Thyroid gland (tissue), 4 donors: ENCODE results near the gene MAGI3. TPM values are rescaled to one million over a fixed set of nuclear protein-coding genes. Genes with fewer than 3 reads are reported as not detected.

Source experiments
- DNase-seq, 2 donors: peaks; one replicate each; pipeline ENCODE4 v3.0.0-alpha.2; 2019
- H3K27ac ChIP-seq, 3 donors: fragments of 200-600 bp; sonication (generic); 1 replicate in 2 of 3; 2 replicates in 1 of 3; pipeline ENCODE4 v1.5.1; 2016 to 2019; ENCODE audit warnings: mild to moderate bottlenecking in 1 of 3, moderate library complexity in 1 of 3
- H3K27me3 ChIP-seq: fragments of 200-600 bp; sonication (generic); one replicate; pipeline ENCODE4 v1.5.1; 2019
- H3K36me3 ChIP-seq, 2 donors: fragments of 200-600 bp; sonication (generic); one replicate each; pipeline ENCODE4 v1.5.1; 2016 to 2019
- H3K4me1 ChIP-seq, 2 donors: fragments of 200-600 bp; sonication (generic); one replicate each; pipeline ENCODE4 v1.5.1; 2017 to 2019
- H3K4me3 ChIP-seq, 3 donors: fragments of 200-600 bp; sonication (generic); replicated peaks in 1 of 3; 1 replicate in 2 of 3; 2 replicates in 1 of 3; pipeline ENCODE4 v1.5.1; 2016; ENCODE audit warnings: mild to moderate bottlenecking in 1 of 3
- H3K9me3 ChIP-seq: fragments of 200-600 bp; sonication (generic); one replicate; pipeline ENCODE4 v1.5.1; 2017
- CTCF ChIP-seq, 6 experiments: fragments of 200-600 bp in 3 of 6; fragments of 450-650 bp in 3 of 6; sonication (generic) in 3 of 6; IDR thresholded peaks; one replicate each; pipeline ENCODE4 v1.5.1; 2016 to 2019; ENCODE audit warnings: antibody characterized with exemption in 6 of 6, mild to moderate bottlenecking in 2 of 6, inconsistent platforms in 1 of 6, moderate library complexity in 1 of 6
- POLR2A ChIP-seq, 2 donors: fragments of 450-650 bp; IDR thresholded peaks; one replicate each; pipeline ENCODE4 v1.6.1; 2017; ENCODE audit warnings: antibody characterized with exemption in 2 of 2, mild to moderate bottlenecking in 2 of 2, moderate library complexity in 1 of 2
- WGBS, 2 donors: methylation state at CpG; one replicate each; pipeline ENCODE4 v1.1.5; 2017; 5-methylcytosine and 5-hydroxymethylcytosine counted together
- intact Hi-C: fragments of 100-400 bp; cut with DNase I; formaldehyde crosslinking; loops from one replicate; pipeline ENCODE4 v1.15.1; 2023
- total RNA-seq, 4 donors: library from RNA; depleted of rRNA; stranded (reverse); fragments of >200 nt; gene quantifications; one replicate each; pipeline ENCODE4 v1.2.3, GENCODE V29; 2016

The MAGI3 gene
- total RNA-seq, 4 donors from 2014 or later, result 52.9 to 91.0 (median 61.9) TPM

- TF ChIP-seq CTCF (IDR thresholded peaks at IDR 0.05), result no peak
- no peak for TF ChIP-seq POLR2A (IDR thresholded peaks at IDR 0.05)
- intact Hi-C loops, result no loop called here
- Histone ChIP-seq H3K27me3 (no peaks in the 10 kb centered on the region), H3K27ac (no peak overlapping the region), H3K4me1 (no peaks in the 10 kb centered on the region), H3K9me3 (no peaks in the 10 kb centered on the region), H3K4me3 (no peak overlapping the region), H3K36me3 (peaks cover 2 to 12% of the 10 kb centered on the region in 2 donors)
- no peak for DNase-seq
- WGBS, 2 donors, result 97 to 98% methylated on average over 1 of the region's 1 CpG
Observed at GRCh38 chr1:113647164-113647563, 256.8 kb downstream of the MAGI3 start.

- Histone ChIP-seq H3K4me1 (no peaks in the 10 kb centered on the region), H3K27me3 (no peaks in the 10 kb centered on the region), H3K36me3 (peaks cover 0 to 12% of the 10 kb centered on the region in 2 donors), H3K27ac (no peak overlapping the region), H3K4me3 (no peak overlapping the region), H3K9me3 (no peaks in the 10 kb centered on the region)
- intact Hi-C loops, result no loop called here
- no peak for DNase-seq
- no peak for TF ChIP-seq CTCF (IDR thresholded peaks at IDR 0.05)
- TF ChIP-seq POLR2A (IDR thresholded peaks at IDR 0.05), result no peak
Observed at GRCh38 chr1:113648478-113648877, 258.2 kb downstream of the MAGI3 start.

GRCh38 chr1:113652771-113653170 lies 262.5 kb downstream of the MAGI3 start:
- H3K9me3 ChIP-seq, result no peaks in the 10 kb centered on the region
- intact Hi-C loops, result no loop called here
- DNase-seq, result no peak
- no peaks in the 10 kb centered on the region for H3K4me1 ChIP-seq
- no peak overlapping the region for H3K4me3 ChIP-seq
- H3K36me3 ChIP-seq, result no peaks in the 10 kb centered on the region
- no peaks in the 10 kb centered on the region for H3K27me3 ChIP-seq
- no peak overlapping the region for H3K27ac ChIP-seq
- TF ChIP-seq CTCF (IDR thresholded peaks at IDR 0.05), result no peak
- no peak for TF ChIP-seq POLR2A (IDR thresholded peaks at IDR 0.05)

- Histone ChIP-seq H3K27ac (no peak overlapping the region), H3K9me3 (no peaks in the 10 kb centered on the region), H3K27me3 (no peaks in the 10 kb centered on the region), H3K4me1 (no peaks in the 10 kb centered on the region), H3K36me3 (no peaks in the 10 kb centered on the region), H3K4me3 (no peak overlapping the region)
- DNase-seq, result no peak
- 97% methylated on average over 5 of the region's 5 CpGs for WGBS, 2 donors
- TF ChIP-seq CTCF (IDR thresholded peaks at IDR 0.05) (no peak), POLR2A (IDR thresholded peaks at IDR 0.05) (no peak)
- intact Hi-C loops, result no loop called here
Observed at GRCh38 chr1:113653741-113654140, 263.4 kb downstream of the MAGI3 start.

- intact Hi-C loops, result no loop called here
- no peaks in the 10 kb centered on the region for H3K27me3 ChIP-seq
- TF ChIP-seq POLR2A (IDR thresholded peaks at IDR 0.05) (no peak), CTCF (IDR thresholded peaks at IDR 0.05) (no peak)
- no peaks in the 10 kb centered on the region for H3K4me1 ChIP-seq
- 96 to 98% methylated on average over 2 of the region's 2 CpGs for WGBS, 2 donors
- no peaks in the 10 kb centered on the region for H3K9me3 ChIP-seq
- DNase-seq, result no peak
- no peak overlapping the region for H3K27ac ChIP-seq
- H3K36me3 ChIP-seq, result peaks cover 0 to 7% of the 10 kb centered on the region in 2 donors
- no peak overlapping the region for H3K4me3 ChIP-seq
Observed at GRCh38 chr1:113654883-113655282, 264.6 kb downstream of the MAGI3 start.
